ENCODE results near the gene OVCA2.

OVCA2 gene

GRCh38 chr17:2054262-2054511 lies 12.4 kb downstream of the OVCA2 start:
- DNase-seq (ENCODE audit: low spot score), result no peak

- peak; percentile 86 for DNase-seq (ENCODE audit: low spot score)
These were observed 12.9 kb downstream of the OVCA2 start, which contains the start of gene HIC1 for GRCh38 chr17:2054512-2055291. HIC1 (plus strand) TSS chr17:2055103; CDS start chr17:2056691, 1,588 bp downstream.

- DNase-seq (ENCODE audit: low spot score), result no peak
These were observed 13.7 kb downstream of the OVCA2 start for GRCh38 chr17:2055292-2056205.

- DNase-seq (ENCODE audit: low spot score), result no peak
These were observed 14.7 kb downstream of the OVCA2 start for GRCh38 chr17:2056206-2057174.

- DNase-seq (ENCODE audit: low spot score), result no peak
These were observed 15.4 kb downstream of the OVCA2 start for GRCh38 chr17:2057175-2057759.

- DNase-seq (ENCODE audit: low spot score), result no peak
These were observed 16.2 kb downstream of the OVCA2 start for GRCh38 chr17:2057760-2058585.

GRCh38 chr17:2058586-2059546 lies 17.0 kb downstream of the OVCA2 start:
- DNase-seq (ENCODE audit: low spot score), result no peak

GRCh38 chr17:2059547-2060384 lies 17.9 kb downstream of the OVCA2 start:
- no peak for DNase-seq (ENCODE audit: low spot score)

- DNase-seq (ENCODE audit: low spot score), result no peak
These were observed 18.5 kb downstream of the OVCA2 start for GRCh38 chr17:2060385-2060658.

GRCh38 chr17:2060681-2061440 lies 19.0 kb downstream of the OVCA2 start:
- no peak for DNase-seq (ENCODE audit: low spot score)

GRCh38 chr17:2061441-2061958 lies 19.7 kb downstream of the OVCA2 start:
- no peak for DNase-seq (ENCODE audit: low spot score)

GRCh38 chr17:2062571-2063183 lies 20.9 kb downstream of the OVCA2 start:
- no peak for DNase-seq (ENCODE audit: low spot score)

GRCh38 chr17:2063261-2064146 lies 21.7 kb downstream of the OVCA2 start:
- no peak for DNase-seq (ENCODE audit: low spot score)

GRCh38 chr17:2064147-2064489 lies 22.3 kb downstream of the OVCA2 start:
- no peak for DNase-seq (ENCODE audit: low spot score)

GRCh38 chr17:2064520-2064971 lies 22.7 kb downstream of the OVCA2 start:
- no peak for DNase-seq (ENCODE audit: low spot score)

- DNase-seq (ENCODE audit: low spot score), result no peak
These were observed 23.4 kb downstream of the OVCA2 start for GRCh38 chr17:2064980-2065785.

Data from cerebellar cortex (tissue), 1 donor.